ENCODE measurements around the gene EBP. TPM values are rescaled to one million over a fixed set of nuclear protein-coding genes. Genes with fewer than 3 reads are reported as not detected.

EBP gene
- total and polyA plus RNA-seq, 2 of the 8 experiments (the other 6 are each of a cell fraction or from before 2014, with no cell fraction given): 143 to 286 TPM

GRCh38 chrX:48508400-48509244, 13.0 kb upstream of the EBP start, which contains the start of gene PORCN (continued):
- TF ChIP-seq YY1 (IDR thresholded peaks at IDR 0.05; ENCODE audit: low read depth, low read length): no peak
- 0 out of 2 replicates have a peak, but pooled peaks have one; percentile 36 for TF ChIP-seq EGR1 (IDR thresholded peaks at IDR 0.05; ENCODE audit: borderline replicate concordance, low read depth, low read length)
- TF ChIP-seq TCF12 (IDR thresholded peaks at IDR 0.05; ENCODE audit: low read depth, low read length): no peak
- no peak for TF ChIP-seq SUZ12 (IDR thresholded peaks at IDR 0.05; ENCODE audit: low read length)
